ENCODE data around the gene CWC27.

DNA sequence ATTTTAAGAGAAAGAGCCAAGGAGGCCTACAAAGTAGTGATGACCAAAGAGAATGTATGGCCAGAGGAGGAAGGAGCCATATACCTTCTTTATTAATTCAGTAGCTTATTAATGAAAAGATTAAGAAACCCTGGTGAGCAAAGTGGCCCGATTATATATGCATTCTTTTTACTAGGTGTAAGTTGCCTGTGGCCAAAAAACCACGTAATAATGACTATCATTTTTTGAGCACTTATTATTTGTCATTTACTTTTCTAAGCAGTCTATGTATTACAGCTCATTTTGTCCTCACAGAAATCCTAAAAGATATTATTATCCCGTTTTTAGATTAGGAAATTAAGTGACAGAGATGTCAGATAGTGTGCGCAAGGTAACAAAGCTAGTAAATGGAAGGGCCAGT lies 3.0 kb downstream of the CWC27 start:
- TF ChIP-seq POLR2A (IDR thresholded peaks at IDR 0.05; ENCODE audit: low read depth, low read length) (no peak), TAF1 (IDR thresholded peaks at IDR 0.05; ENCODE audit: low read depth, low read length) (no peak), POLR2AphosphoS5 (IDR thresholded peaks at IDR 0.05; ENCODE audit: low read depth, low read length) (no peak), SPI1 (IDR thresholded peaks at IDR 0.05; ENCODE audit: low read depth, low read length) (no peak)
